H1 (cell line): ENCODE measurements around the gene PNLDC1. TPM values are rescaled to one million over a fixed set of nuclear protein-coding genes. Genes with fewer than 3 reads are reported as not detected.
A peak's percentile ranks its signal among the peaks of the same experiment; 100 is the strongest.

Experiments
- CTBP2 ChIP-seq: IDR thresholded peaks from 2 replicates; pipeline ENCODE4 v1.7.0; 2011; ENCODE audit warnings: borderline replicate concordance, mild to moderate bottlenecking, moderate library complexity, mixed read lengths, low read length; ENCODE audit not compliant: insufficient read depth, insufficient read length
- EGR1 ChIP-seq: IDR thresholded peaks from 2 replicates; pipeline ENCODE4 v1.6.1; 2011; ENCODE audit warnings: low read depth, low read length, borderline replicate concordance
- GABPA ChIP-seq: IDR thresholded peaks from 2 replicates; pipeline ENCODE4 v1.6.1; 2011; ENCODE audit warnings: mild to moderate bottlenecking, low read length, moderate library complexity, borderline replicate concordance; ENCODE audit not compliant: insufficient read depth
- HDAC6 ChIP-seq: IDR thresholded peaks from one replicate; pipeline ENCODE4 v1.7.1; 2012; ENCODE audit warnings: low read depth, mild to moderate bottlenecking, inconsistent platforms, low read length, moderate library complexity
- POU5F1 ChIP-seq: IDR thresholded peaks from 2 replicates; pipeline ENCODE4 v1.6.1; 2011; ENCODE audit warnings: low read depth, mild to moderate bottlenecking, low read length, moderate library complexity
- RAD21 ChIP-seq, 2 experiments: IDR thresholded peaks in 1 of 2; conservative IDR thresholded peaks in 1 of 2; 2 replicates each; pipeline ENCODE4 v1.6.1; 2011; ENCODE audit warnings: low read depth in 2 of 2, low read length in 2 of 2, improper control_type of control experiment in 1 of 2, inconsistent platforms in 1 of 2, mild to moderate bottlenecking in 1 of 2, moderate library complexity in 1 of 2
- SP1 ChIP-seq: IDR thresholded peaks from 2 replicates; pipeline ENCODE4 v1.6.1; 2011; ENCODE audit warnings: low read depth, low read length
- TAF1 ChIP-seq: IDR thresholded peaks from 2 replicates; pipeline ENCODE4 v1.6.1; 2011; ENCODE audit warnings: mild to moderate bottlenecking, low read depth, low read length
- TAF7 ChIP-seq: optimal IDR thresholded peaks from 2 replicates; pipeline ENCODE3; 2011; ENCODE audit warnings: low read depth, mild to moderate bottlenecking, inconsistent platforms, low read length, moderate library complexity, borderline replicate concordance
- polyA plus RNA-seq, 7 experiments: library from polyadenylated mRNA; depleted of rRNA in 3 of 7; stranded (reverse) in 5 of 7; unstranded in 2 of 7; fragments of >200 nt in 5 of 7; fragments of 200-250 nt in 2 of 7; gene quantifications; 1 replicate in 5 of 7; 2 replicates in 1 of 7; 4 replicates in 1 of 7; pipeline versions ENCODE4 v1.2.1 to v1.2.3, GENCODE V29; 2011 to 2013; ENCODE audit warnings: missing spikeins in 2 of 7, mixed read lengths in 2 of 7
- total RNA-seq: library from RNA; stranded (reverse); fragmentation: NEBNext Ultra II Directional; extraction: Animal tissue kit (Norgen Biotek cat#: 25700); gene quantifications from 2 replicates; pipeline ENCODE4 v1.2.1, GENCODE V29; 2021

The PNLDC1 gene
- total and polyA plus RNA-seq, 2 of the 8 experiments (the other 6 are each of a cell fraction or from before 2014, with no cell fraction given), result 0.15 to 0.34 TPM

DNA sequence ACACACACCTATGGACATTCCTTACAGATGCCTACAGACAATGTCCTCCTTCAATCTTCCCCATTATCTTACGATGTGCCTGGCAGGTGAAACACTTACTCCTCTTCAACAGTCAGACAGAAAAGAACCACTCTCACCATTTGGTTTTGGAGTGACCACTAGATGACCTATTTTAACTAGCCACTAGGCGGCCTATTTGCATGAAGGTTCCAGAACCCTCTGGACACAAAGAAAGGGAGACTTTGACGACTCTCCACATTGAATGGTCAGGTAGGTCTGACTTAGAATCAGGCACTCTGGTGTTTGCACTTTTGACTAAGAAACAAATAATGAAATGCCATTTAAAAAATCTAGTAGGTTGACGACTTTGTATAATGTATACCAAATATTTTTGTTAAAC, 42.0 kb downstream of the PNLDC1 start (continued):
- TF ChIP-seq TAF7 (no peak), TAF1 (no peak), CTBP2 (no peak), POU5F1 (no peak), SP1 (no peak), HDAC6 (no peak), RAD21 (IDR thresholded peaks at IDR 0.05 in 1 of 2, conservative IDR thresholded peaks at IDR 0.05 in 1 of 2; ENCODE audit: low read depth in 2 of 2, low read length in 2 of 2) (peak; percentile 21 to 47; a peak in 2 of 4 replicates), EGR1 (no peak), GABPA (no peak)
